ENCODE measurements around the gene EXOC3L4. TPM values are rescaled to one million over a fixed set of nuclear protein-coding genes. Genes with fewer than 3 reads are reported as not detected.

EXOC3L4 gene
- total and polyA plus RNA-seq, 2 donors (not counting 1 experiment from before 2014, with no cell fraction given): not detected

DNA sequence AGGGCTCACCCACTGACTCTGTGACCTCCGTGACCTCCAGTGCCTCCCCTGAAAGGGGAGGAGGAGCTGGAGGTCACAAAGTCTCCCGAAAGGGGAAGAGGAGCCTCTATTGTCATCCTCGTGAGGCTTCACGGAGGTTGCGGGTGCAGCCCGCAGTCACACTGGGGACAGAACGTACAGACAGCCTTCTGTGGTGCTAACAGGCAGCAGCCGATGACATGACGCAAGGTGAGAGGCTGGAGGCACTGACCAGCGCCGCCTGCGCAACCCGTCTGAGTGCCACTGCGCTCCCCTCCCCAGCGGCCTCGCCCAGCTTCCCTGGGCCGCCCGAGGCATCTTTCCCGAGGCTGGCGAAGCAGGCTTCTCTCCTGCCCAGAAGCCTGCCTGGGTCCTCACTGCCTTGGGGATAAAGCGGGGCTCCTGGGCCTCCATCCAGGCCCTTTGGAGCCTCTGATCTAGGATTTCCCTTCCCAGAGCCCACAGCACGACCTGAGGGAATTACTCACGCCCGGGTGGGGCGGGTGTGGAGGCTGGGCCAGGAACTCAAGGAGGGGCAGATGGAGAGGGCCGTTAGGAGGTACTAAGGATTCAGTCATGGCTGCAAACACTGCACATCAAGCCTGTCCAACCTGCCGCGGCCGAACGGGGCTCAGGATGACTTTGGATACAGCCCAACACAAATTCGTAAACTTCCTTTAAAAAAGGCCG lies 22.8 kb upstream of the EXOC3L4 start:
- 89% methylated on average over 29 of the region's 32 CpGs for WGBS (ENCODE audit: insufficient coverage)
- Mint-ChIP-seq H3K9me3 (ENCODE audit: insufficient read depth) (no peaks in the 10 kb centered on the region), H3K27me3 (peaks cover 3% of the 10 kb centered on the region), H3K27ac (no peak overlapping the region), H3K4me1 (peaks cover 7% of the 10 kb centered on the region), H3K4me3 (no peak overlapping the region)
- Histone ChIP-seq H3K27me3 (replicated peaks in 1 of 4; ENCODE audit: control extremely low read depth in 1 of 4, control insufficient read depth in 3 of 4, insufficient read depth in 4 of 4, low read length in 3 of 4) (peaks cover 0 to 18% (median 3%) of the 10 kb centered on the region in 4 experiments), H3K27ac (ENCODE audit: low read length in 2 of 2) (no peak overlapping the region), H3K9ac (ENCODE audit: low read length) (no peak overlapping the region), H3K9me3 (ENCODE audit: control extremely low read depth in 1 of 3, control insufficient read depth in 2 of 3, insufficient read depth in 1 of 3, low read length in 2 of 3) (no peaks in the 10 kb centered on the region), H2AFZ (ENCODE audit: insufficient read depth, low read depth, low read length, poor library complexity, severe bottlenecking) (no peak overlapping the region), H3K4me3 (ENCODE audit: control extremely low read depth in 1 of 5, extremely low read depth in 1 of 5, insufficient read depth in 1 of 5, low read depth in 2 of 5, low read length in 4 of 5) (no peak overlapping the region), H3K36me3 (replicated peaks in 1 of 2; ENCODE audit: control extremely low read depth in 1 of 2, control insufficient read depth in 1 of 2, extremely low read depth in 1 of 2, insufficient read depth in 2 of 2, low read length in 1 of 2) (no peaks in the 10 kb centered on the region), H3K4me2 (replicated peaks; ENCODE audit: low read depth, low read length, poor library complexity, severe bottlenecking) (no peak overlapping the region), H3K4me1 (ENCODE audit: control insufficient read depth in 2 of 2, insufficient read depth in 2 of 2, low read length in 2 of 2) (peaks cover 10 to 22% of the 10 kb centered on the region in 2 donors), H3K79me2 (ENCODE audit: control insufficient read depth, insufficient read depth, low read length) (no peaks in the 10 kb centered on the region), H4K20me1 (ENCODE audit: control insufficient read depth, insufficient read depth, low read length, poor library complexity, severe bottlenecking) (no peaks in the 10 kb centered on the region)
- no peak for ATAC-seq (ENCODE audit: low read depth)
- CTCF ChIA-PET: no interaction called here
- DNase-seq: no peak
- POLR2A ChIA-PET: no interaction called here
- TF ChIP-seq, protein P1, sequence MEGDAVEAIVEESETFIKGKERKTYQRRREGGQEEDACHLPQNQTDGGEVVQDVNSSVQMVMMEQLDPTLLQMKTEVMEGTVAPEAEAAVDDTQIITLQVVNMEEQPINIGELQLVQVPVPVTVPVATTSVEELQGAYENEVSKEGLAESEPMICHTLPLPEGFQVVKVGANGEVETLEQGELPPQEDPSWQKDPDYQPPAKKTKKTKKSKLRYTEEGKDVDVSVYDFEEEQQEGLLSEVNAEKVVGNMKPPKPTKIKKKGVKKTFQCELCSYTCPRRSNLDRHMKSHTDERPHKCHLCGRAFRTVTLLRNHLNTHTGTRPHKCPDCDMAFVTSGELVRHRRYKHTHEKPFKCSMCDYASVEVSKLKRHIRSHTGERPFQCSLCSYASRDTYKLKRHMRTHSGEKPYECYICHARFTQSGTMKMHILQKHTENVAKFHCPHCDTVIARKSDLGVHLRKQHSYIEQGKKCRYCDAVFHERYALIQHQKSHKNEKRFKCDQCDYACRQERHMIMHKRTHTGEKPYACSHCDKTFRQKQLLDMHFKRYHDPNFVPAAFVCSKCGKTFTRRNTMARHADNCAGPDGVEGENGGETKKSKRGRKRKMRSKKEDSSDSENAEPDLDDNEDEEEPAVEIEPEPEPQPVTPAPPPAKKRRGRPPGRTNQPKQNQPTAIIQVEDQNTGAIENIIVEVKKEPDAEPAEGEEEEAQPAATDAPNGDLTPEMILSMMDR (IDR thresholded peaks at IDR 0.05): no peak
- TF ChIP-seq EZH2 (IDR thresholded peaks at IDR 0.05; ENCODE audit: borderline replicate concordance, insufficient read depth, low read depth, low read length, poor library complexity, severe bottlenecking): no peak
- intact Hi-C loops (cut with micrococcal nuclease): no loop called here

DNA sequence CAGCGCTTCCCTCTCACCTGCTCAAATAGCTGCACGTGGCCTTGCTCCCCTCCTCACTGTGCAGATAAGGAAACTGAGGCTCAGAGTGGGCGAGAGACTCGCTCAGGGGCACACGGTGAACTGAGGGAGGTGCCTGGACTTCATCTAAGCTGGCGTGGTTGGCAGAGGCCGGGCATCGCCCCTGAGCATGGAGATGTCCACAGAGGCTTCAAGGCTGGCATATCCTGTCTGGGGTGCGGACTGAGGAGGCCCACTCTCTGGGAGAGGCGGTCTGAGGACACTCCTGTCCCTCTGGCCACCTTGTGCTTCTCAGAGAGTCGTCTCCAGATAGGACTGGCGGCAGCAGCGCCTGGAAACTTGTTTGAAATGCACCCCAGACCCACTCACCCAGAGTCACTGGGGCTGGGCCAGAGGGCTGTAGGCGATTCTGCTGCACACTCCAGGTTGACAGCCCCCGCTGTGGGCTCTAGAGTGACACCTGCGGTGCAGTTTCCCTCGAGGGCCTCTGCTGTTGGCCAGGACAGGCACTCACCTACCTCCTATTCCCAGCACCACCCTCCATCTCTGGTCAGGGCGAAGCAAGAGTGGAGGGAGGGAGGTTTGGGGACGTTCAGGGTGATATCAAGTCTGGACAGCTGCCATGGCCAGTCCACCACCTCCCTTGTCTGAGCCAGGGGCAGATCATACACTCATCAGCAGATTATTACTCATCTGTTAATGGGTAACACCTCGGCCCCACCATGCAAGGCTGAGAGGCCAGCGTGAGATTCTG lies 21.7 kb upstream of the EXOC3L4 start:
- Histone ChIP-seq H3K79me2 (ENCODE audit: control insufficient read depth, insufficient read depth, low read length) (no peaks in the 10 kb centered on the region), H3K4me1 (ENCODE audit: control insufficient read depth in 2 of 2, insufficient read depth in 2 of 2, low read length in 2 of 2) (peaks cover 10 to 22% of the 10 kb centered on the region in 2 donors), H4K20me1 (ENCODE audit: control insufficient read depth, insufficient read depth, low read length, poor library complexity, severe bottlenecking) (no peaks in the 10 kb centered on the region), H3K27ac (ENCODE audit: low read length in 2 of 2) (no peak overlapping the region), H3K9ac (ENCODE audit: low read length) (no peak overlapping the region), H2AFZ (ENCODE audit: insufficient read depth, low read depth, low read length, poor library complexity, severe bottlenecking) (no peak overlapping the region), H3K4me2 (replicated peaks; ENCODE audit: low read depth, low read length, poor library complexity, severe bottlenecking) (no peak overlapping the region), H3K9me3 (ENCODE audit: control extremely low read depth in 1 of 3, control insufficient read depth in 2 of 3, insufficient read depth in 1 of 3, low read length in 2 of 3) (peaks cover 0 to 1% (median 0%) of the 10 kb centered on the region in 3 donors), H3K27me3 (replicated peaks in 1 of 4; ENCODE audit: control extremely low read depth in 1 of 4, control insufficient read depth in 3 of 4, insufficient read depth in 4 of 4, low read length in 3 of 4) (peaks cover 0 to 18% (median 3%) of the 10 kb centered on the region in 4 experiments), H3K4me3 (ENCODE audit: control extremely low read depth in 1 of 5, extremely low read depth in 1 of 5, insufficient read depth in 1 of 5, low read depth in 2 of 5, low read length in 4 of 5) (no peak overlapping the region), H3K36me3 (replicated peaks in 1 of 2; ENCODE audit: control extremely low read depth in 1 of 2, control insufficient read depth in 1 of 2, extremely low read depth in 1 of 2, insufficient read depth in 2 of 2, low read length in 1 of 2) (no peaks in the 10 kb centered on the region)
- no peak for DNase-seq
- ATAC-seq (ENCODE audit: low read depth): no peak
- ChIA-PET CTCF (interaction anchor here (2.4 kb wide), 1 partner anchor 32 kb away, joined by 18 read pairs; no protein-coding TSS in a partner anchor), POLR2A (no interaction called here)
- intact Hi-C loops (cut with micrococcal nuclease): no loop called here
- TF ChIP-seq EZH2 (IDR thresholded peaks at IDR 0.05; ENCODE audit: borderline replicate concordance, insufficient read depth, low read depth, low read length, poor library complexity, severe bottlenecking): no peak
- TF ChIP-seq, protein P1 (IDR thresholded peaks at IDR 0.05): no peak
- Mint-ChIP-seq H3K4me1 (peaks cover 7% of the 10 kb centered on the region), H3K27me3 (peaks cover 3% of the 10 kb centered on the region), H3K4me3 (no peak overlapping the region), H3K9me3 (ENCODE audit: insufficient read depth) (no peaks in the 10 kb centered on the region), H3K27ac (no peak overlapping the region)
- WGBS (ENCODE audit: insufficient coverage): 81% methylated on average over 18 of the region's 21 CpGs

Measured in B cell (primary cell).